ENCODE data around the gene ZNF791.
"Not testable (repeated sequence)": the region's sequence is repeated elsewhere in the genome, so short reads cannot be mapped to it uniquely, and the experiment has no call there.

ZNF791 gene

DNA sequence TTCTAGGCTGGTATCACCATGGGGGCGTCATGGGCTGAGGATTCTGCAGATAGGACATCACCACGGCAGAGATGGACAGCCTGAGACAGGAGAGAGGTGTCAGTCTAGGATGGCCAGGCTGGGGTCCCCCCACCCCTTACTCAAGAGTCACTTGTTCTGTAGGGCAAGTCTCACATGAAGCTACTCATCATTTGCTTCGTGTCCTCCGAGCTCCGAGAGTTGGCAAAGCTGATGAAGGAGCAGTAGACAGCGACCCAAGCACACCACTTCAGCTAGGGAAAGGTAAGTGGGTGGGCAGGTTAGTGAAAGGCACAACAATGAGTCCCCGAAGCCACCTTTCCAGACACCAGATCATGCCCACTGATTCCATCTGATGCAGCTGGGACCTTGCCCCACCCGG, 57.6 kb downstream of the ZNF791 start:
- DNase-seq: no peak

DNA sequence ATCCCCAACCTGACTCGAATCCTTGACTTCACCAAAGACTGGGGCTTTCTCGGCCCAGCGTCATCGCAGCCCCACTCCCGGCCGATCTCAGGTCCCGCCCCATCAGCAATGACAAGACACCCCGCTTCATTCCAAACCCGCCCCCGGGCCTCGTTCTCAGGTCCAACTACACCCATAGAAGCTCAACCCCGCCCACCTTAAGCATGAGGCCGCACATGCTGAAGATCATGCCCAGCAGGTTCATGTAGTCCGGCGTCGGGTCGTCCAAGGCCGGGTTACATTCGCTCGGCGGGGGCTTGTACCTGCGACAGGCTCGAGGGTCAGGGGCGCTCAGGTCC, 58.2 kb downstream of the ZNF791 start:
- DNase-seq: no peak

DNA sequence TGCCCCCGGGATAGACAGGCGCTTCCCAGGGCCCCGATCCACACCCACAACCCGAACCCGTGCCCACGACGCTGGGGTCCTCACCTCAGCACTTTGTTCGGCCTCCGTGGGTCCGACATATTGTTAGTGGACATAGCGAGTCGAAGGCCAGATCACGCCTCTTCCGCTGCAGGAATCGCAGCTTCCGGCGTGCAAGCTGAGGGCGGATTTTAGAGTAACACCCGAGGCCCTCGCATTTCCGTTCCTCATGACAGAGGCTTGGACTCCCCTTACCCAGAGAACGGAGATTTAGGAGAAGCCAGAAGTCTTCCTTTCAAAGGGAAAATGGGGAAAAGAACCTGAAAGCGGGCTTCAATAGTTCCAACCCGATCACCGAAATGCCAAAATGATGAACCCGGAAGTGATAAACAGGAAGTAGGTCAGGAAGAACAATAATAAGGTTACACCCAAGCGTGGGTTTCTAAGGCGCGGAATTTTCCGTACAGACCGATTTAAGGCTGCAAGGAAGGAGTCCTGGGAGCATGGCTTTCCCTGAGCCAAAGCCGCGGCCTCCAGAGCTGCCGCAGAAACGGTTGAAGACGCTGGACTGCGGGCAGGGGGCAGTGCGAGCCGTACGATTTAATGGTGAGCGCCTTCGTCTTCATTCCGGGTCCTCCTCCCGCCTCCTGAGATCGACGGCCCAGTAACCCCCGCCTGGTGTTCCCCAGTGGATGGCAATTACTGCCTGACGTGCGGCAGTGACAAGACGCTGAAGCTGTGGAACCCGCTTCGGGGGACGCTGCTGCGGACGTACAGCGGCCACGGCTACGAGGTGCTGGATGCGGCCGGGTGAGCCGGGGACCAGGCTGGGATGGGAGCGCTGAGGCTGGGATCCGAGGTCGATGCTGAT, 58.8 kb downstream of the ZNF791 start:
- peak in 1 of 2 experiments; percentile 48 for DNase-seq

DNA sequence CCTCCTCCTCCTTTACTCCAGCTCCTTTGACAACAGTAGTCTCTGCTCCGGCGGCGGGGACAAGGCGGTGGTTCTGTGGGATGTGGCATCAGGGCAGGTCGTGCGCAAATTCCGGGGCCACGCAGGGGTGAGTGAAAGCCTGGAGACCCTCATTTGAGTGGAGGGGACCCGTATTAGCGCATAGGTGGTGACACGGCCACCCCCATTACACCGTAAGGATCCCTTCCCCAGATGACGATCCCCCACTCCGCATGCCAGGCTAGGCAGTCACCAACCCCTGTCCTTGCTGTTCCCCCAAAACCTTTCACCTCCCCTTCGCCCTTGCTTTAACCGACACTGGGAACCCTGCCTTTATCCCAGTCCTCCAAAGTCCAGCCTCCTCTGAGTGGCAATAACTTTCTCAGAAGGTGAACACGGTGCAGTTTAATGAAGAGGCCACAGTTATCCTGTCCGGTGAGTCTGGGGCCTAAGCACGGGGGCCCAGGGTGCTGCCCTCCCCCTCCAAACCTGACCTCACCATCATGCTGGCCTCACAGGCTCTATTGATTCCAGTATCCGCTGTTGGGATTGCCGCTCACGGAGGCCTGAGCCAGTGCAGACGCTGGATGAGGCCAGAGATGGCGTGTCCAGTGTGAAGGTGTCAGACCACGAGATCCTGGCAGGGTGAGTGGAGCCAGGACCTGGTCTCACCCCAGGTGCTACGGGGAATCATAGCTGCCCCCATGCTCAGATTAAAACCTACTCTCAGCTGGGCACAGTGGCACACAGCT, 59.6 kb downstream of the ZNF791 start:
- no peak for DNase-seq

DNA sequence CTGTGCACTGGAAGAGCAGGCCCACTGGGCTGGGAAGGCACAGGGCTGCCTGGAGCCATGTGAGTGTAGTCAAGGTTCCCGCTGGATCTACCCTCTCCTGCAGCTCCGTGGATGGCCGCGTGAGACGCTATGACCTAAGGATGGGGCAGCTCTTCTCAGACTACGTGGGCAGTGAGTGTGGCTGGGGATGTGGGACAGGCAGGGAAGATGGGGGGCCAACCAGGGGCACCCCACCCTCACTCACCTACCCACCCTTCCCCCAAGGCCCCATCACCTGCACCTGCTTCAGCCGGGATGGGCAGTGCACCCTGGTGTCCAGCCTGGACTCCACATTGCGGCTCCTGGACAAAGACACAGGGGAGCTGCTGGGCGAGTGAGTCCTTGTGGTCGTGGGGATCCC, 62.0 kb downstream of the ZNF791 start:
- no peak for DNase-seq

DNA sequence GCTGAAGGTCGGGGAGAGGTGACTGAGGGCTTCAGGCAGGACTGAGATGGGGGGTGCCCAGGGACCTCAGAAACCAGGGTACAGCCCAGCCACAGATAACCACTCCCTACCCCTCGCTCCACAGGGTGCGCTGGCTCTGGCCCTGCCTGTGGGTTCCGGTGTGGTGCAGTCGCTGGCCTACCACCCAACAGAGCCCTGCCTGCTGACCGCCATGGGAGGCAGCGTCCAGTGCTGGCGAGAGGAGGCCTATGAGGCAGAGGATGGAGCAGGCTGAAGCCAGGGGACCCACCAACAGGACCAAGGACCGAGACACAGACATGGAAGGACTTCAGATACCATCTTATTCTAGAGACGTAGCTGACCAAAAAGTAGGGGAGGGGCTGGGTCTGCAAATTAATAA, 64.7 kb downstream of the ZNF791 start:
- no peak for DNase-seq

DNA sequence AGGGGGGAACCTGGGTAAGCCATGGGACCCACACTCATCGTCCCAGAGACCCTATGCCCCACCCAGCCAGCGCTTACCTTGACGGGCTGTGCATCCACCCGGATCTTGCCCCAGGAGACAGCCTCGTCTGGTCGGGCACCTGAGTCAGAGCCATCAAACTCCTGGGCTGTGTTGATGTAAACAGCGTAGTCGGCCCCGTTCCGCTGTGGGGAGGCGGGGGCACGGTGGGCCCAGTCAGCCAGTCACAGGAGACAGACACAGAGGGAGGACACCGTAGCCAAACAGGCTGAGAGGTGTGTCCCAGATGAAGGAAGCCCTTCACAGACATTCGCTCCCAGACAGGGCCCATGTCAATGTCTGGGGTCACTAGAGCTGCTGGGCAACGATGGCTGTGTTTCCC, 65.2 kb downstream of the ZNF791 start:
- no peak for DNase-seq

DNA sequence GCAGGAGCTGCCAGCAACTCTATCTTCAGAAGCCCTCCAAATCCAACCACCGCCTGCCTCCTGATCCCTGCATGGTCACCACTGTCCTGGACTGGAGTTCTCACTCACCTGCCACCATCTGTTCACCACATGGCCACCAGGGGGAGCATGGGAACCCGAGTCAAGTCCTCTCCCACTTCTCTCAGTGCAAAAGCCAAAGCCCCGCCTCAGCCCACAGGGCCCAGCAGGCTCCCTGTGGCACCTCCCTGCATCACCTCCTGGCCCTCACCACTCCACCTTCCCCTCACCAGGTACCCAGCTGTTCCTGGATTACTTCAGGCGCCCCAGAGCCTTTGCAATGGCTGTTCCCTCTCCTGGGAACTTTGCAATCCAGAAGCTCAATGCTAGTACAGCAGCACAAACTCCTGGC, 65.7 kb downstream of the ZNF791 start:
- peak in 1 of 2 experiments; percentile 30 for DNase-seq

DNA sequence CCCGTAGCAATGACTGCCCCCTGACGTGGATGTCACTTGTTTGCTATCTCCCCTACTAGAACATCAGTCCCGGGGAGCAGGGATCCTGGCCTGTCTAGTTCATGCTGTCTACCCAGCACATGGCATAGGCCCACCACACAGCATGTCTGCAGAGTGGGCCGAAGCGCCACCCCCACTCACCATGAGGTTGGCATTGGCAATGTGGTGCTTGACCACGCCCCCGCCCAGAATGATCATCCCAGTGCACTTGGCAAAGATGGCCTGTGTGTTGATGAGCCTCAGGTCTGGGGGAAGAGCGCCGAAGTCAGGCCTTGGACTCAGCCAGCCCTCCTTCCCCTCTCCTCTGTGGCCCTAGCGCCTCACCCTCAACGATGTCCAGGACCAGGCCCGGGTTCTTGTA, 66.2 kb downstream of the ZNF791 start:
- no peak for DNase-seq

DNA sequence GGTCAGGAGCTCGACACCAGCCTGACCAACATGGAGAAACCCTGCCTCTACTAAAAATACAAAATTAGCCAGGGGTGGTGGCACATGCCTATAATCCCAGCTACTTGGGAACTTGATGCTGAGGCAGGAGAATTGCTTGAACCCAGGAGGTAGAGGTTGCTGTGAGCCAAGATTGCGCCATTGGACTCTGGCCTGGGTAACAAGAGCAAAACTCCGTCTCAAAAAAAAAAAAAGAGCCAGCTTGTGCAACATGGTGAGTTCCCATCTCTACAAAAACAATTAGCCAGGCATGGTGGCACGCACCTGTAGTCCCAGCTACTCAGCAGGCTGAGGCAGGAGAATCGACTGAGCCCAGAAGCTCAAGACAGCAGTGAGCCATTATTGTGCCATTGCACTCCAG, 67.3 kb downstream of the ZNF791 start:
- DNase-seq: not testable (repeated sequence)

DNA sequence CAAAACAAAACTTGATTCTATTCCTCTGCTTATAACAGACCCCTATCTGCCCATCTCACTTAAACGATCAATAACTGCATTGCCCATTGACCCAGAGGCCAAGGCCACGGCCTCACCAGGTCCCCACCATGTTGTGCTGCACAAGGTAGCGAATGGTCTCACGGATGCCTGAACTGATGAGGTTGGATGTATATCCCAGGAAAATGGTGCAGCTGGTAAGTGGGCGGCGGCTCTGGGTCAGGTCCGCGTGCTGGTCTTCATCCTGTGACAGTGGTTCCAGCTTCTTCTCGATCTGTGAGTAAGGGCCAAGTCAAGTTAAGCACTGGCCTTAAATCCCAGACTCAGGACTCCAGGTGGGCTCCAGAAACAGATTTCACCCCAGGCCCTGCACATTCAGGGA, 69.3 kb downstream of the ZNF791 start:
- DNase-seq: no peak

DNA sequence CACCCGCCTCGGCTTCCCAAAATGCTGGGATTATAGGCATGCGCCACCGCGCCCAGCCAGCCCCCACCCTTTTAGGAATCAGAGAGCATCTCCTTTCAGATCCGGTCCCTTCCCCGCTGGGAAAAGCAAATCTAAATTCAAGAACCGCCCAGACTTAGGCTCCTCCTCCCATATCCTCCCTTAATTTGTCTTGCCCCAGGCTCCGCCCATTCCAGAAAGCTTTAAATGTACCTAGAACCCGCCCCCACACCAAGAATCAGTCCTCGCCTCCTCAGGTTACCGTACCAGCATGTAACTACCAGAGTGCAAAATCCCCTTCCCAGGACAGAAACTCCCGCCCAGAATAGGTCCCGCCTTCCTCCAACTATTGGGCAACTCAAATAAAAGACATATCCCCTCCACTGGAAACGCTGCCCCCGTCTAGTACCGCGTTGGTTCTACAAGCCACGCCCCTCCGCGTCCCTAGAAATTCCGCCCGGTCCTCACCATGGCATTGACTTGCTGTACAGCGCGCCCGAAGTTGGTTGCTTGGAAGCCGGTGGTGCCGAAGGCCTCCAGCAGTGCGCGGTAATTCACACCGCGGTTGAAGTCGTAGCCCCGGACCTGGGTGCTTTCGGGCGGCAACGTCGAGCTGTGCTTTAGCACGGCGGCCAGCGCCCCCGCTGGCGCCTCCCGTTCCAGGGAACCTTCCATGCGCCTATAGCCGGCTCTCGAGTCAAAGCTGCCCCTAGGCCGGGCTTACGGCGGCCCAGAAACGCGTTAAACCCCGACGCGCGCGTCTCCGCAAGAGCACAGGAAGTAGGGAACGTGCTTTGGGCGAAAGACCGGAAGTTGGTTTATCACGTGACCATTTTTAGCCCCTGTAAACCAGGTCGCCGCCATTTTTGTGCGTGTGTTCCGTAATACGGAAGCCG, 70.6 kb downstream of the ZNF791 start, which contains the start of gene DHPS:
Gene DHPS (minus strand): TSS at position 807 of the 914 bp plus-strand sequence. CDS start 114 bp downstream, at position 693.
- peak; percentile 21 to 71 for DNase-seq
